NCI-H748 (cell line): ENCODE results near the gene HOXB7.

Experiments
- DNase-seq: peaks from one replicate; lab custom pipeline; 2025; ENCODE audit not compliant: unreplicated experiment; lab: John Stamatoyannopoulos, UW

HOXB7 gene

DNA sequence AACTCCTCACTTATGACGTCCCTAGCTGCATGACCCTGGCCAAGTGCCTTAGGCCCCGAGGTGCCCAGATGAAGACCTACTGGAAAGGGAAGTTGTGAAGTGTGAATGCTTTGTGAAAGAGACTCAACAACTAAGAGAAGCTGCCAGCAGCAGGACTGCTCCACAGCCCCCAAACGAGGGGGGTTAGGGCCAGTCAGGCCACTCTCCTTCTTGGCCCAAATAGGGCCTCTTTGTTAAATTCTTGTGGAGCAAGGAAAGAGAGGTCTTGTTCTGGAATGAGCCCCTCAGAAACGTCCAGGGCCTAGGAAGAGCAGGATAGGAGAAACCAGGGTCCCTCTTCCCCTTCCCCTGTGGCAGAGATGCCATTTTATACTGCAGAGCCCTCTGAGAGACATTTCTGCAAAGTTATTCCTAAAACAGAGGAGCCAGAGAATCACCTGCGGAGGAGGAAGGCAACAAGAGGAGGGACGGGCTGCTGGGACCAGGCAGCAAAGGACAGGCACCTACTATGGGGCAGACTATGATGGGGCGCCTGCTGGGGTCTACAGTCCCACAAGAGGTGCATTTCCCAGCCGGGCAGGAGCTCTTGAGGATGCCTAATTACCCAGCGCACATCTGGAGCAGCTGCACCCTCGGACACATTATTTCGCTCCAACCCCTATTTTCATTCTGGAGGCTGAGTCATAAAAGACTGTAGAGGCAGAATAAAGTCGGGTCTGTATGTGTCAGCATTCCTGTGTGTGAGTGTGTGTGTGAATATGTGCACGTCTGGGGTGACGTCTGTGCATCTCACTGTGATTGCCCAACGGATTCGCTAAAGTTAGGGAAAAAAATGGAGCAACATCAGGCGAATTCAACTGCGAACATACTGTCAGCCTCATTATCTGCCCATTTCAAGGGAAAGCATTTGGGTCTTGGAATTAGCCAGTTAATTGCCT is 26.8 kb upstream of the HOXB7 start:
- DNase-seq = no peak

DNA sequence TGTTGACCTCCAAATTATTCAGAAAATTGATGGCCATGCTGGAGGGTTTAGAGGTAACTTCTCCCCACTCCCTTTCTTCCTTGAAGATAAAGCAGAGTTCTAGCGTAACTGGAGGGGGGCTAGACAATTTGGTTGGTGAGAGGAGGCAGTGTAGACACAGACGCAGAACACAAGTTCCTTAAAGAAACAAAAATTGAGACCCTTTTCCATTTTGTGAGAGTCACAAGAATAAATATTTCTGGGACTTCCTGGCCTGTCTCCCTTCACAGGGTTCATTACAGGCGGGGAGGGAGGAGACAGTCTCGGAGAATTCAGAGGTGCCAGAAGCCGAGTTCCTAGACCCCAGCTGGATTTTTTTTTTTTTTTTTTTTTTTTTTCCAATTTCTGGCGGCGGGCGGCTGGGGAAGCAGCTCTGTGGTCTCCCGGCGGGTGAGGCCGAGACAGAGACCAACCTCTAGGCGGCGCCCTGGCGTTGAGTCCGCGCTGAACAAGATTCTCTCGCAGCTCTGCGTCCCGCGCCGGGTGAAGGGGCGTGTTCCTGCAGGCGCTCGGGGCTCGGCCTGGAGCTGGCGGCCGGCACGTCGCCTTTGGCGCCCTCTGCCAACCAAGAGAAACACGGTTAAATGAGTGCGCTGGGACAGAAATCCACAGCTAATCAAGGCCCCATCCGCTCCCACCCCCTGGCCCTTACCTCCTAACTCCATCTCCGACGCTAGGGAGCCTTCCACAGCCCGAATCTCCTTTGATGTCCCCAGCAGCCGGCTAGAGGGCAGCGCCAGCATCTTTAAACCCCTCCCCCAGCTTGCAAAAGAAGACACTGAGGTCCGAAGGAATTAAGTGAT is 25.6 kb upstream of the HOXB7 start:
- peak; percentile 92 for DNase-seq

DNA sequence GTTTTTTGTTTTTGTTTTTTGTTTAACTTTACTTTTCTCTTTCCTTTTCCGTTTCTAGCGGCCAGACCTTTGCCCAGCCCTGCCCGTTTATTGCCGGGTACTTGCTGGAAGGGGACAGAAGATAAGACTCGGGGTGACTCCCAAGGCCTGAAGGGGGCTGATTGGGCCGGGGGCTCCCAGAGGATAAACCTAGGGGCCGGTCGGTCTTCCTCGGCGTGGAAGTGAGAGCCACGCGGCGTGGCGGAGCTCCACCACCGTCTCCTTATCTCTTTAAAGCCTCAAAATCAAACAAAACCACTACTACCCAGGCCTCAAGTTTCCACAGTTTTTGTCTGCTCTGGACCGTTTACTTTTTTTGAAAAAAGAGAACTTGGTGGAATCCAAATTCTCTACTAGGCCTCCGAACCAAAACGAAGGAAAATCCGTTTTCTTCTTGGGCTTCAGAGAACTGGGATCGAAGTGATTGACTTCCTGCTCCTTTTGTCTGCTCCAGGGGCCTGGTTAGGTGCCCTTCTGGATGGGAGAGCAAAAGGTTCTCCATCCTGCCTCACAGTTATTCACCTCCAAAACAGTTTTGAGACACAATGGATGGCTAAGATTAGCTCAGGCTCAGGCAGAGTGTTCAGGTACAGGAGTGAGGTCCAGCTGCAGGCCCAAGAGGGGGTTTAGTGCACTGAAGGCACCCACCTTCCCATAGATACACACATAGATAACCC is 23.8 kb upstream of the HOXB7 start:
- no peak for DNase-seq

DNA sequence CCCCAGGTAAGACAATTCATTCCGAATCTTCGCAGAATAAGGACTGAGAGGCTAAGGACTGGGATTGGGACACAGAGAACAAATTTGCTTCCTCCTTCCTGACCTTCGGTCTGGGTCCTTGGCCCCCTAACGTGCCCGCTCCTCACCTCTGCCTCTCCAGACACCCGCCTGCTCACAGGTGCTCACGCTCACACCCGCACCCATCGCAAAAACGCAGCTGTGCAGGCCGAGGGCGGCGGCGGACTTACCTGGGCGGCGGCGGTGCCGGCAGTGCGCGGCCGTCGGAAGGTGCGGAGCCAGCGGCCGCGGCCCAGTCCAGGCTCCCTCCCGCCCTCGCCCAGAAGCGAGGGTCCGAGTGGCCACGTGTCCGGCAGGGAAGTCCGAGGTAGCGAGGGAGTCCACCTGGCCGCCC is 22.5 kb upstream of the HOXB7 start:
- no peak for DNase-seq

DNA sequence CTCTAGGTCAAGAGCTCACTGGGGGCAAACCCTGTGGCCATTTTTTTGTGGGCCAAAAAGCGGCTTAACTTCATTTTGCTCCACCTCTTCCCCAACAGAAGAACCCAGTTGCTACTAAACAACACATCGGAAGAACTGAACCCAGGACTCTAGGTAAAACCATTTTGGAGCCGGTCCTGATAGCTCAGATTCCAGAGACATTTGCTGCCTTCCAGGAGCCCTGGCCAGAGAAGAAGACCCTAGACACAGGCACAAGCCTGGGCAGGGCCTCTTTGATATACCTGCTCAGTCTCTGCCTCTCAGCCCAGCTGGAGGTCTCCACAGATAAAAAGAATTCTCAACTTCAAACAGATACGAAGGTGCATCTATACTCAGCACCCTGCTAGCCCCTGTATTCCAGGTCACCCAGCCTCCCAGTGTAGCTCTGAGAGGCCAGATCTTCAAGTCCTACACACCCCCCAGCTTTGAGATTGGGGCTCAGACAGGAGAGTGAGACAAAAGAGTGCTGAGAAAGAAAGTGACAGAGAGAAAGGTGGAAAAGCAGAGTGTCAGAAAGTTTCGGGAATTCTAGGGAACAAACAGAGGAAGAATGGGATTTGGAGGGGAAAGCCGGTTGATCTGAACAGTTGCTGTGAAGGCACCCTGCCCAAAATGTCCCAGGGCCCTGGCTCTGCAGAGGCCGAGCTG is 21.9 kb upstream of the HOXB7 start:
- DNase-seq = no peak

DNA sequence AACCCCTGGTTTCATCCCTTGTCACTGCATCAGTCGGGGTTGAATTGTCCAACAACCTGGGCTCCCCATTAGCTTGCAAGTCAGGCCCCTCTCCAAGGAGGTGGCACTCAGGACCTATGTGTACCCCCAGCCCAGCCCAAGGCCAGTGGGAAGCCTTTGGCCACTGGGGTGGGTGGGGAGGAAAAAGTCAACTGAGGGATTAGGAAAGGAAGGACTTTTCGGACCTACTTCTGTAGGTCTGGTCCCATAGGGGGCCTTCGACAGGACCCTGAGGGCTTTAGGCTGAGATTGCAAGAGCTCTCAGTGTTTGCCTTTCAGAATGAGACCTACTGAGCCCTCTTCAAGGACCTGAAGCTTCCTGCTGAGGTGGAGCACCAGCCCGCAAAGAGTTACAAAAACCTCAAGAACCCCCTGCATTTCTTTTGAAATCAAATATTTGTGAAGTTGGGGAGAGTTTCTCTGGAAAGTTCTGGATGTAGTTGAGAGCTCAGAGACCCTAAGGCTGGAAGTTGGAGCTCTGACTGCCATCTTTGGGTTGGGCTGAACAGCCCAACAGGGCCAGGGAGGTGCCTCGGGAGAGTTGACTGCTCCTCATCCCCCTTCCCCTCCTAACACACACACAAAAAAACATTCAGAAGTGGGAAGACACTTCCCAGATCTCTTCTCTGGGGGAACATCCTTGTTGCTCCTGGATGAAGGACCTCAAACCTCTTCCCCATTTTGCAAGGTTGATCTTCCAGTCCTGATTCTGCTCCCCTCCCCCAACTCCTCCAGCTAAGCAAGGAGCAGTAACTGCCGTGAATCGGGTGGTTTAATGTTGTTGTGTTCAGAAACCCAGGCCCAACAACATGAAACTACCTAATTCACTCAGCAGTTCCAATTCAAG is 21.1 kb upstream of the HOXB7 start:
- no peak for DNase-seq

DNA sequence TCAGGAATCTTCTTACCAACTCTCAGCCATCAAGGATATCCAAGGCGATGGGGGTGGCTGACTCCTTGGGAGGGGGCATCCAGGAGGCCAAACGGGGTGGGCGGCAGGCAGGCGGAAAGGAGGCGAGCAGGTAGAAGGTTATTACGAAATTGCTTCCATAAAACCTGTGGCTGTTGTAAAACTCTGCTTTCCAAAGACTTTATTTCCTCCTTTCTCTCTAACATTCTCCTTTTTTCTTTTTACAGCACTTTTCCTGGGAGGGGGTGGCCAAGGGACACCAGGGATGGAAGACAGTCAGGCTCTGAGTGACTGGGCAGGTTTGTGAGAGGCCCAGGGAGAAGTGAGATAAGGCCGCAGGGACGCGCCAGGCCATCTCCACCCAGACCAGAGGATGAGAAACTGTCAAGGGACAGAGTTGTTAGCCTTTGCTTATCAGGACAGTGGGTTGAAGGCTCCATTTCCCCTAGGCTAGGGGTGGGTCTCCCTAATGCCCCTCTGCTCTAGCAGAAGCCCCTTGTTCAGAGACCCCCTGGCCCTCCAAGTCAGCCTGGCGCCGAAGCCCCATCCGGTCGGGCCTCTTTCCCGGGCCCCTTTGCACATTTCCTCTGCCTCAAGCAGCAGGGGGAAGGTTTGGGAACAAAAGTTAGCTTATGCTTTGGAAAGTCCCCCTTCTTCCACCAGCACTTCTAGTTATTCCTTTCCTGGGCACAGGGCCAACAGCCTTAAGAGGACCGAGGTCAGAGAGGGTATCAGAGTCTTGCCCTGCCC is 20.3 kb upstream of the HOXB7 start:
- no peak for DNase-seq

DNA sequence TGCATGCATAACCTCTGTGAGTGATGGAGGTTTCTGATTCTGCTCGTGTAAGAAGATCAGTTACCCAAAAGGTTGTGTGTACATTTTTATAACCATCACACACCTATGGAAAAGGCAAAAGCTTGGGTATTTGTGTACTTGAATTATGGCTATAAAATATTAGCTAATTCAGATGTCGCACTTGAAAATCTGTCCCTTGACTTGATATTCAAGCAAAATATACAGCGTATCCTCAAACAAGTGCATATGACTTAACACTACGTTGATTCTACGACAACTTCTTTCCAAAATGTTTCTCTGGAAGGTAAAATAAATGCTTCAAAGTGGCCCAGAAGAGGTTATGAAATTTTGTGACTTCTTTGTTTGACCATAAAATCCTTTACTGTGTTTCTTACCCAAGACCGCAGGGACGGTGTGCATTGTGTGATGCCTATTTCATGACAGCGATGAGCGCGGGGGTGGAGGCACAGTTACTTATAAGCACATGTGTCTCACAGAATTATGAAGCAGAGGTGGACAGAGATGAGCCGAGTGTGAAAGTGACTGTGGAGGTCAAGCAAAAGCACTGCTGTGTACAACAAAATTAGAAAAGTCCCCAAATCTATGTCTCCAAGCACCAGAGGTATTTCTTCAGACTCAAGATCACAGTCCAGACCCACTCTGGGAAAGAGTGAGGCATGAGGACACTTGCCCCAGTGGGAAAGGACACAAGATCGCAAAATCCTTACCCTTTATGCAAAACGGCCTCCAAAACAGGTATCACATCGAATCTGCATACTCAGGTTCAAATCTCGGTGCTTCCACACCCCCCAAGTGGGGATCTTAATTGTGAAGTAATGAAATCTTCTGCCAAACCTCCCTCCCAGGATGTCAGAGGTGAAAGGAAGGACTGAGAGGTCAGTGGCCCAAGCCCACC is 19.4 kb upstream of the HOXB7 start:
- DNase-seq = no peak

DNA sequence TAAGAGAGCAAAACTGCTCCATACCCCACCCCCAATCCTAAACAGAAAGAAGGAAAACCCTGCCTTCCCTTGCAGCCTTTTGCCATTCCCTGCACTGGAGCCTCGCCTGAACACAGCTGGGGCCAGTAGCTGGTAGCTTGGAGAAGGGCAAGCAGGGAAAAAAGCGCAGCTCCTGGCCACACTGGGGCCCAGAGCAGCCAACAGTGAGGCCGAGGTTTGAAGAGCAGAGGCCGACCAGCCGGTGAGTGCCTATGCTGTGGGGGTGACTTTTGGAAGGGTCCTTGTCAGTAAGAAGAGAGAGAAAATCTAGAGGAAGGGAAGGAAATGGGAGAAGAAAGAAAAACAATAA is 18.6 kb upstream of the HOXB7 start:
- no peak for DNase-seq

DNA sequence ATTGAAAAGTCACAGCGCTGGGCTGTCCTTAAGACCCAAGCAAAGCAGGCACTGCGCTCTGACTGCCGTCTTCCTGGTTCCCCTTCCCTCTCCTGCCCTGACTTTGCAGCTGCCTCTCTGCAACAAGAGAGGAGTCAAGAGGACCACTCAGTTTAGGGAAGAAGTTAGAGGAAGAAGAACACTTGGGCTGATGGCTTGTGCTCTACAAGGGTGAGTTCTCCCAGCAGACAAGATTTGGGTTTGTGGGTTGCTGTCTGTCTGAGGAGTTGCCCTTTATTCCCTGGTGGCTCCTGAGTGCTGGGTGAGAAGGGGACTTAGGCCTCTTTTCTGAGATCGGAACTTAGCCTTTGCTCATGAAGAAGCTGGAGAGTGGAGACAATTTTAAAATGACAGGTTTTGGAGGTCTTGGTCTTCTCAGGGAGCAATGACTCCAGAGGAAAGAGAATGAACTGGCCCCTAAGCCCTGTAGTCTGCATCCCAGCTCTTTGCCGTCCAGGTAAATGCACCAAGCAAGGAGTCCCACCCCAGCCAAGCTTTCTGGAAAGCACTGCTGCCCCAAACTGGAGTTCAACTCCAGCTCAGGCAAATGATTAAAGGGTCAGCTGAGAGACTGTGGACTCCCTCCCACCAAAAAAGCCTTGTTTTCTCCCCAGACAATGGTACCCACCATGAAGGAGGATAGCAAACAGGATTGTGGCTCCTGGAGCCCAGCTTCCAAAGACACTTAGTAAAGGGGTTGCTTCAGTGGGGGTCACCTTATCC is 18.0 kb upstream of the HOXB7 start:
- DNase-seq = no peak

DNA sequence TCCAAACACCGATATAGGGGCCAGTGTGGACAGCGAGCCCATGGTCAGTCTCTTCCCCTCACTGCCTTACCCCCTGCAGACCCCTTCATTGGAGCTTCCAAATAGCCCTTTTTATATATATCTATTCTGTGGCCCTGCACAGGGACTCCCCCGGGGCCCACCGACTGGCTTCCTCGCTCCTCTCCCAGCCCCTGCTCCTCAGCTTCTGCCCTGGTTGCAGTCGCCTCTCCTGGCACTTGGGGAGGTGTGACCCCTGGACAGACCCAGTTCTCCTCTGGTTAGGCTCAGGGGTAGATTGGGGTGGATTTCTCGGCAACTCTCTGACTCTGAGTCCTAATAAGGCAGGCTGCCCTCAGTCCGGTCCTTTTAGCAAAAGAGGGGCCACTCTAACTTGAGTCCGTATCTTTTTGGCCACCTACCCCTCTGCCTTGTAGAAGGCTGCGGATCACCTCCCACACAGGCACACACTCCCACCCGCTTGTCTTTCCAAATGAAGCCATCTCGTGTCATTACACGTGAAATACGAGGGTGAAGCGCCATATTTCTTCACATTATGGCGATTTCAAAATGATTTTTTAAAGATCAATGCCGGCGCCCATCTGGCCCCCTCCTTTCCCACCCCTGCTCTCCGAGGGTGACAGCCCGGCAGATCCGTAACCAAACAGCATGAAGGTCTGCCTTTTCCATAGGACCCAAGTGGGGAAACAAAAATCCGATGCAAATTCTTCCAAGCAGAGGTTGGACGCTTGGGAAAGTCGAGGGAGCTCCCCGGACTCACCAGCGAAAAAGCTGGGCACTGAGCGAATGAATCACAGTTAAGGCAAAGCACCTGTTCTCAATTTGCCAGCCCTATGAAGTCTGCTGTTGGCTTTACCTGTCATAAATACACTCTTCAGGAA is 17.1 kb upstream of the HOXB7 start:
- DNase-seq = no peak

DNA sequence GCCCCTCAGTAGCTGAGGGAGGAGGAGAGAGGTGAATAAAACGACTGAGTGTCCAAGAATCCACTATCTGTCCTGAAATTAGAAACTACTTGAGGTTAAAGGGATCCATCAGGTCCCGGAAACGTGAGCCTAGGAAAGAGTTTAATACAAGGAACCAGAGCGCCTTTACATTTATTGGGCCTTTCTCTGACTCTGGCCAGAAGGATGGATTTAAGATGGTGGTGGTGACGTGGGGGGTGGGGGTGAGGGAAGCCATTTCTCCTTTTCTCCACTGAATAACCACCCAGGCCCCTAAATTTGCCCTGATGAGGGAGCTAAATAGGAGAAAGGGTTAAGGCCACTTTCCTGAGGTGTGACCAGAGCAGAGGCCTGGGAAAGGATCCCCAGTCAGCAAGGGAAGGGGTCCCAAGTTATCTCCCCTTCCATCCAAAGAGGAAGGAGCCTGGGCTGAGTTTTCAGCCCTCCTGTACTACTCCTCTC is 16.3 kb upstream of the HOXB7 start:
- no peak for DNase-seq

DNA sequence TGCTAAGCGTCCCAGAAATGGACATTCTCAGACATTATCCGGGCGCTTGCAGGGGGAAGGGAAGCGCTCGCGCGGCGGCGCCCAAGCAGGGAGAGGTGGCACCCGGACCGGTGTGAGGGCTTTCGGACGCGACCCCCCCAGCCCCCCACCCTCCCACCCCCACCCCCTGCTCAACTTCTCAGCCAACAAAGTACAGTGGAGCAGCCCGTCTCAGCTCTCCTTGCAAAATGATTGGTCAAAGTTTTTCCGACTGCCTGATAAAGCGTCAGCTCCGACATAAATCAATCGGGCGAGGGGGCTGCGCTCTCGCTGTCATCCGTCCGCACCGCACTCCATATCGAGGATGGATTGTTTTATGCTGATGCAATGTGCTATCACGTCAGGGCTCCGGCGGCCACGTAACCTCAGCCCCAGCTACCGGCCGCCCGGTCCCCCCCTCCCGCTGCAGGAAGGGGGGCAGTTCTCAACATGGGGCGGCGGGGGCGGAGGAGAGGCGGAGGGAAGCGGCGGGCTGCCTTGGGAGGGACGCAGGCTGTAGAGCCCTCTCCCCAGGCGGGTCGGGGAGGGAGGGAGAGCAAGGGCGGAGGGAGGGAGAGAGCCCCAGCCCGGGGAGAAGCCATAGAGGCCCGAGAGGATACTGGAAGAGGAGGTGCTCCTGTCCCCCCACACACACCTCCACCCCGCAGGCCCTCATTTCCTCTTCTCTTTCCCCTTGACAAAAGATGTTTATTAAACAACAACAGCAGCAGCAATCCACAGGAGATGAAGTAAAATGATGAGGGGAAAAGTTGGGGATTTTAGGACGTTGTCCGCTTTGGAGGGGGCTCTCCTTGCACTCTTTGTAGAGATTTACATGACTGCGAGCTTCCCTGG is 15.7 kb upstream of the HOXB7 start, which contains the start of gene HOXB9:
Gene HOXB9 (minus strand): TSS at position 114 of the 873 bp plus-strand sequence. CDS start 89 bp downstream, at position 25.
- DNase-seq = peak; percentile 68

DNA sequence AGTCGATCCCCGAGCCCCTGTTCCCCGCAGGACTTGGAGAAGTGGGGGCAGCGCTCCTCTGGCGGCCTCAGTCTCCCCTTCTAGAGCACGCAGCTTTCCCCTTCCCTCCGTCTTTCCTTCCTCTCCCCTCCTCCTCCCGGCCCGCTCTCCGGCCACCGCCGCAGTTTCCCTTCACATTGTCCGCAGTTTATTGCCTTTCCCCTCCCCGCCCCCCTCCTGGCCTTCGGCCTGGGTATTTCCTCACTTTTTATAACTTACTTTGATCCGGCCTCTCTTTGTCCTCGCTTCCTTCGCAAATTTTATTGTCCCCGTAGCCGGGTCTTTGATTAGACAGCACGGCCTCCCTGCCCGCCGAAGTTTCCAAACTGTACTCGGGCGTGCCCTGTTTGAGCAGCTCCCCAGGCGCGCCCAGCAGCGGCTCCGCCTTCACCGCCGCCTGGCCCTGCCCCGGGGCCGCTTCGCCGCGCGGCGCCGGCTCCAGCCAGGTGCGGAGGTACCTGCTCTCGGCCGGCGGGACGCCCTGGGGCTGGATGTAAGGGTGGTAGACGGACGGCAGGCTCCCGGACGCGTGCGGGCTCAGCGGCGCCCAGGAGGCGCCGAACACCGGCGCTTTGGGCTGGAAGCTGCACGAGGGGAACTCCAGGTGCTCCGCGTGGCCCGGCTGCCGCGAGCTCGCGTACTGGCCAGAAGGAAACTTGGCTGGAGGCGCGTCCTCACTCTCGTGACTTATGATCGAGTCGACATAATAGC is 14.9 kb upstream of the HOXB7 start:
- DNase-seq = peak; percentile 69
